NCI-H446 treated with DMSO at 0.1 percent for 48 hours (cell line): ENCODE data around the gene C8B.

Source experiments
- DNase-seq: peaks from one replicate; lab custom pipeline; 2025; lab: John Stamatoyannopoulos, UW

The C8B gene

DNA sequence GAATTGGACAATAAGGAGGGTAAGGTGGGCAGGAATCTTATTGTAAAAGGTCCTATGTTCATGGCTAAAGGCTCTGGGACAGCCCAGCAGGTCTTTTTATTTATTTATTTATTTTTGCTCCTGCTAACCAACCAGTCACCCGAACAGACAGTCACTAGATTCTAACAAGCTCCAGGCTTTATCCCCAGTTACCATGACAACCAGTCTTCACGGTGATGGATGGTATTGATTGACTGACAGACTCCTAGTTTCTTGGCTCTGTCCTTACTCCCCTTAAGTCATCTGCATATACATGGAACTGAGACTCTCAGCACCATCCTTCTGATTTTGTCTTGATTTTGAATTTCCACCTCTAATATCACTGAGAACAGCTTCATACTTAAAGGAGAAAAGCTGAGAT, 66.9 kb downstream of the C8B start:
- DNase-seq: no peak

DNA sequence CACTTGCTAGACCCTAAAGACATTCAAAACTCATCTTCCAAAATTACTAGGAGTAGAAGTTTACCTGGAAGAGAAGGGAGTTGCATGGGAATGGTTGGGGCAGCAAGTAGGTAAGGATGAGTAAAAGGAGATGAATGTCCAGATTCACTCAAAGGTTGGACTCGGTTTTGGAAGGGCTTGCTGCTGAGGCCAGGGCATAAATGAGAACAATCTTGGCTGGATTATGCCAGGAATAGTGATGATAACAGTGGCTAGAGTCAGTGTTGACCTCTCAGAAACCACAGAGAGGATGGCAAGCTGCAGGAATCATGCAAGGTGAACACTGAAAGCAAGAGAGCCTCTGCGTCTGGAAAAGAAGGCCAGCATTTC, 67.8 kb downstream of the C8B start:
- DNase-seq: no peak

DNA sequence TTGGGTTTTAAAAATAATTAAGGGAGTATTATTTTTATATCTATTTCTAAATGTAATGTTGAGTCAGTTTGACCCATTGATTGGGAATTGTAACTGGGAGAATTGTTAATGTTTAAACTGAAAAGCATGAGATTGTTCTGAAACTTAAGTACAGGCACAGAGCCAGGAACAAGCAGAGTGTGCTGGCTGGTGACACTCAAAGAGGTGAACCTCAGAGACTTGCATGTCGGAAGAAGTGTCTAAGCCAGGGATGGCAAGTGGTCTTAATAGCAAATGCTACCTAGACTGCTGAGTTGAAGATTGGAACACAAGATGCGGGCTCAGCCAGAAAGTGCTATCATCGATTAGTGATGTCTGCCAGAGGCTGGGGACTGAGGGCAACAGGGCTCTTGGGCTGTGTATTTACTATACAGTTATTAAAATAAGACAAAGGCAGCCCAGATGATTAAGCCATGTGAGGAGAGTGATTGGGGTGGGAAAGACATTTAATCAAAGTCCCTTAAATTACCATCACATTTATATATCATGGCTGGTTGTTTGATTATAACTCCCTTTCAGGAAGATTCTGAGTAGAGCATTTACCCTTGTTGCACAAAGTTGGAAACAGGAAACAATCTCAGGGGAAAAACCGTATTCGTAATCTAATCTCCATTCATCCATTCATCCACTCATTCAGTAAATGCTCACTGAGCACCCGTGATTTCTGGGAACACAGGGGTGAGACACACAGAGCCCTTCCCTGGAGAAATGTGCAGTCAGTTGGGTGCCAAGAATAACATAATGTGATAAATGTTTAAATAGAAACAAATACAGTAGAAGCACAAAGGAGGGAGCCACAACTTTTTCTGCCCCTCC, 68.4 kb downstream of the C8B start:
- DNase-seq: no peak

DNA sequence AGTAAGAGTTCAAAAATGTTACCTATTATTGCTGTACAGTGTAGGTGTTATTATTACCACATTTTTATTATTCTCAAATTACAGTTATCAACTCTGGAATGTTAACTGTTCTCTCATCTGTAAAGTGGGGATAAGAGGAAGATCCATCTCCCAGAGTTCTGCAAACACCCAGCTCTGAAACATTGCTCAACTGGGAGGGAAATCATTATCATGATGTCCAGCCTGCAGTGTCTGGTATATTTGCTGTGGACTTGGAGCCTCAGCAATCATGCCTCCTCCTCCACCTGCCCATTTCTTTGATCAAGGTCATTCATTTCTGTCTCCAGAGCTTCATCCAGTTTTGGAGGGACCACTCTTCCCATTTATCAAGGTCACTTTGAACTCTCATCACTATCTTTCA, 71.8 kb downstream of the C8B start:
- DNase-seq: no peak

DNA sequence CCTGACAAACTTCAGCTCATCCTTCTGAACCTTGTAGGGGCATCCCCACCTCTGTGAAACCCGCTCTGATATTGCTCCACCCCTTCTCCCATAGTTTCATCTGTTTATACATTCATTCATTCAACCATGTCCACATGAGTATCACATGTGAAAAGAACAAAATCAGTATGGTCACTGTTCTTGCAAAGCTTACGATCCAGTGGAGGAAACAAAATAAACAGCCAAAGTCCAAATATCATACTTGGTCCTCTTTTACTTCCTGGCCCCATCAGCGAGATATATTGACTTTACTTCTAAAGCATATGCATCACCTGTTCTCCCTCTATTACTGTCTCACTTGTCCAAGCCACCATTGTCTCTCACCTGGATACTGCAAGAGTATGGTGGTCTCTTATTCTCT, 75.6 kb downstream of the C8B start:
- DNase-seq: no peak

DNA sequence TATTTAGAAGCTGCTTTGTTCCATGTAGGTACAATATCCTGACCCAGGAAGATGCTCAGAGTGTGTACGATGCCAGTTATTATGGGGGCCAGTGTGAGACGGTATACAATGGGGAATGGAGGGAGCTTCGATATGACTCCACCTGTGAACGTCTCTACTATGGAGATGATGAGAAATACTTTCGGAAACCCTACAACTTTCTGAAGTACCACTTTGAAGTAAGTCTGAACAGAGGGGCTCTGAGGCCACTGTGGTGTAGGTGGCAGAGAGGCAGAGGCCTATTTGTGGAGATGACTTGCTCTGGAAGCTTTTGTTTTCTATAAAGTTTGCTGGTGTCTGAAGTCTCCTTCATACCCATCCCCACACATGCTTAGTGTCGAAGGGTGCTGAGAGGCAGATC, 84.4 kb downstream of the C8B start:
- DNase-seq: no peak

DNA sequence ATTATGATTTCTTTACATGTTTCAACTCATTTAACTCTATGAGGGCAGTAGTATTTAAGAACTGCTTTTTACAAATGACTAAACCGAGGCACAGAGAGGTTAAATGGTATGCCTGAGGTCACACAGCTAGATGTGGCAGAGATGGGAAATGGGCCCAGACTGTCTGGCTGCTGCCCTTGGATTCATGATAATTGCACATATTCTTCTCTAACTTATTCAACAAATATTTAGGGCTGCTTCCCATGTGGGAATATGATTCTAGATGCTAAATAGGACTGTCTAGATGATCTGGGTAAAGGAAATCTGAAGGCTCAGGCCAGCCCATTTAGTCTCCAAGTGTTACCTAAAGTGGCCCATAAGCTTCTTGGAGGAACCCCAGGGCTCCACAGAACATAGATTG, 85.0 kb downstream of the C8B start:
- no peak for DNase-seq
